Type B pancreatic cell (in vitro differentiated cells): Measurements from ENCODE around the gene BCL6B. TPM values are rescaled to one million over a fixed set of nuclear protein-coding genes. Genes with fewer than 3 reads are reported as not detected.

ENCODE experiments used
- DNase-seq: peaks from one replicate; pipeline ENCODE4 v3.0.0; 2021; ENCODE audit warnings: mixed read lengths; ENCODE audit not compliant: unreplicated experiment; ENCODE audit errors: extremely low spot score
- H3K27ac Mint-ChIP-seq: 2 replicates; pipeline ENCODE4 v1.8.0; 2021; ENCODE audit warnings: mild to moderate bottlenecking, mixed read lengths
- H3K27me3 Mint-ChIP-seq: 2 replicates; pipeline ENCODE4 v1.8.0; 2021; ENCODE audit warnings: mixed read lengths
- H3K36me3 Mint-ChIP-seq: 2 replicates; pipeline ENCODE4 v1.8.0; 2021; ENCODE audit warnings: mixed read lengths
- H3K4me1 Mint-ChIP-seq: one replicate; pipeline ENCODE4 v1.8.0; 2021; ENCODE audit warnings: mixed read lengths; ENCODE audit not compliant: unreplicated experiment
- H3K4me3 Mint-ChIP-seq: 2 replicates; pipeline ENCODE4 v1.8.0; 2021; ENCODE audit warnings: mild to moderate bottlenecking, mixed read lengths
- H3K9me3 Mint-ChIP-seq: 2 replicates; pipeline ENCODE4 v1.8.0; 2021; ENCODE audit warnings: mixed read lengths
- total RNA-seq: library from RNA; stranded (reverse); gene quantifications from 2 replicates; pipeline ENCODE4 v1.2.1, GENCODE V29; 2021; ENCODE audit warnings: low replicate concordance
- TF ChIP-seq, protein P1 (sequence below): fragments of 200-600 bp; sonication (generic); conservative IDR thresholded peaks from 2 replicates; pipeline ENCODE4 v1.5.0; 2021; ENCODE audit warnings: antibody characterized with exemption, mild to moderate bottlenecking

Gene BCL6B
- total RNA-seq, 1 donor from 2014 or later = not detected

DNA sequence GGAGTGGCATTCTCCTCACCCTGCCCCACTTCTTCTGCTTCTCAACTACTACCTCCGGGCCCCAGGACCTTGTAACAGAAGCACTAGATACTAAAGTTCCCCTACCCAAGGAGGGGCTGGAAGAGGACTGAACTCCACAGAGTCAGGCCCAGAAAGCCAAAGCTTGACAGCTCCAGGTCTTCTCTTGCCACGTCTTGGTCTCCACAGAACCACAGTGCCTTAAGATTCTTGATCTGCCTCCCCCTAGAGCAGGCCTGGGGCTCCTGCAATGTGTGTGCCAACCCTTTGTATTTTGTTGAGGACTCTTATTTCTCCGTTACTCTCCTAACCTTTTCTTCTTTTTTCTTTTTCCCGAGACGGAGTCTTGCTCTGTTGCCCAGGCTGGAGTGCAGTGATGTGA is 17.0 kb downstream of the BCL6B start:
- peaks cover 19% of the 10 kb centered on the region for H3K4me1 Mint-ChIP-seq
- peaks cover 29% of the 10 kb centered on the region for H3K27me3 Mint-ChIP-seq
- no peak for DNase-seq

DNA sequence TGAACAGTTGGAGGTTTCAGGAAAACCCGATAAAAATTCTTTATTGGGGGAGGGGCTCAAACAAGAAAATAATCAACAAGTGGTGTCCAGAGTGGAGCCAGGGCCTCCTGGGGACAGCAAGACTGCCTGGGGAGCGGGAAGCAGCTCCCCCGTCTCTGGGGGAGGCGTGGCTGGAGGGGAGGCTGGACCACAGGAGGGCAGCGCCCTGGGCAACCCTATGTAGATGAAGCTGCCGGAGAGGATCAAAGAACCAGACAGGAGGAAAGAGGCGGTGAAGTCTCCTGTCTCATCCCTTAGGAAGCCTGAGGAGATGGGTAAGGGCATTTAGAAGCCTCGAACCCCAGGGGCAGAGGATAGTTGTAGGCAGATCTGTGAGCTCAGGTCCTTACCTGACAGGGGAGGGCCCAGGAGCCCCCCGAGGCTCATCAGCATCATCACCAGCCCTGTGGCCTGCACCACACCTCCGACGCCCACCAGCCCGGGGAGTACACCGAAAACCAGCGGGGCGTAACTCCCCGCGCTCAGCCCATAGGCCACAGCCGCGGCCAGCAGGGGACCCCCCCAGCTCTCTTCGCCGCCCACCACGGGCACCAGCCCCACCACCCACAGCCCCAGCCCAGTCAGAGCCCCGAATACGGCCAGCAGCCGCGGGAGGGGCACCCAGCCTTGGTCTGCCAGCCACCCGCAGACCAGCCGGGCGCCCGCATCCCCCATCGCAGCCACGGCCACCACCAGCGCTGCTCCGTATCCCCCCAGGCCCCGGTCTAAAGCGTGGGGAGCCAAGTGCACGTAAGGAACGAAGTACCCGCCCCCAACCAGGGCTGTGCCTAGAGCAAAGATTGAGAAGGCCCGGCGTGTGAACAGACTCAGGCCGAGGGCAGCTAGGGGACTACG is 19.0 kb downstream of the BCL6B start:
- no peak for DNase-seq
- Mint-ChIP-seq H3K27me3 (peaks cover 44% of the 10 kb centered on the region), H3K36me3 (no peaks in the 10 kb centered on the region), H3K4me3 (peak overlapping the region; percentile 80), H3K27ac (peak overlapping the region; percentile 79), H3K9me3 (no peaks in the 10 kb centered on the region), H3K4me1 (peaks cover 20% of the 10 kb centered on the region)
- TF ChIP-seq, protein P1, sequence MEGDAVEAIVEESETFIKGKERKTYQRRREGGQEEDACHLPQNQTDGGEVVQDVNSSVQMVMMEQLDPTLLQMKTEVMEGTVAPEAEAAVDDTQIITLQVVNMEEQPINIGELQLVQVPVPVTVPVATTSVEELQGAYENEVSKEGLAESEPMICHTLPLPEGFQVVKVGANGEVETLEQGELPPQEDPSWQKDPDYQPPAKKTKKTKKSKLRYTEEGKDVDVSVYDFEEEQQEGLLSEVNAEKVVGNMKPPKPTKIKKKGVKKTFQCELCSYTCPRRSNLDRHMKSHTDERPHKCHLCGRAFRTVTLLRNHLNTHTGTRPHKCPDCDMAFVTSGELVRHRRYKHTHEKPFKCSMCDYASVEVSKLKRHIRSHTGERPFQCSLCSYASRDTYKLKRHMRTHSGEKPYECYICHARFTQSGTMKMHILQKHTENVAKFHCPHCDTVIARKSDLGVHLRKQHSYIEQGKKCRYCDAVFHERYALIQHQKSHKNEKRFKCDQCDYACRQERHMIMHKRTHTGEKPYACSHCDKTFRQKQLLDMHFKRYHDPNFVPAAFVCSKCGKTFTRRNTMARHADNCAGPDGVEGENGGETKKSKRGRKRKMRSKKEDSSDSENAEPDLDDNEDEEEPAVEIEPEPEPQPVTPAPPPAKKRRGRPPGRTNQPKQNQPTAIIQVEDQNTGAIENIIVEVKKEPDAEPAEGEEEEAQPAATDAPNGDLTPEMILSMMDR = no peak

More for the DNA sequence above, 17.0 kb downstream of the BCL6B start:
- peak overlapping the region; percentile 50 for H3K4me3 Mint-ChIP-seq
- no peaks in the 10 kb centered on the region for H3K36me3 Mint-ChIP-seq
- no peaks in the 10 kb centered on the region for H3K9me3 Mint-ChIP-seq
- no peak overlapping the region for H3K27ac Mint-ChIP-seq
- TF ChIP-seq, protein P1 = no peak

DNA sequence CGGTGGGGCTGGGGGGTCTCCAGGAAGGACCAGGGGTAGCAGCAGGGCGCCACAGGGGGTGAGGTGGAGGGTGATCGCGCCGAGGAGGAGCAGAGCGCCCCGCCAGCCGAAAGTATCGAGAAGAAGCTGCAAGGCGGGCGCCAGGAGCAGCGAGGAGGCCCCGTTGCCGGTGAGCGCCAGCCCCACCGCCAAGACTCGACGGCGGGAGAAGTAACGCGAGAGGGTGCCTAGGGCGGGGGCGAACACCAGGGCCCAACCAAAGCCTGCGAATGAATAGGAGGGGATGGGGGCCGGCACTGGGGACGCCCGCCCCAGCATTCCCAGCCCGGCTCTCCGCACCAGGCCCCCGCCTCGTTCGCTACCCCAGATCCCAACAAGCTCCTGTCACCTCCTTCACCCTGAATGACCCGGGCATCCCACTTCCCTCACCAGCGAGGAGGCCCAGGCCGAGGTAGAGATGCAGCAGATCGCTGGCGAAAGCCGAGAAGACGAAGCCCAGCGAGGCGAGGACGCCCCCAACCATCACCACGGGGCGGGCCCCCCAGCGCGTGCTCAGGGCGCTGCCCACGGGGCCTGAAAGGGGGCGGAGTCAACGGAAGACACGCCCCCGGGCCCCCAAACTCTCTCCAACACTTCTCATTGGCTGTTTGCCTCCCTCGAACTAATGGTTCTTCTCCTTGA is 19.8 kb downstream of the BCL6B start:
- Mint-ChIP-seq H3K36me3 (no peaks in the 10 kb centered on the region), H3K27me3 (peaks cover 48% of the 10 kb centered on the region), H3K27ac (peak overlapping the region; percentile 79), H3K9me3 (no peaks in the 10 kb centered on the region), H3K4me1 (peaks cover 23% of the 10 kb centered on the region), H3K4me3 (peak overlapping the region; percentile 80)
- no peak for DNase-seq
- TF ChIP-seq, protein P1 = no peak

DNA sequence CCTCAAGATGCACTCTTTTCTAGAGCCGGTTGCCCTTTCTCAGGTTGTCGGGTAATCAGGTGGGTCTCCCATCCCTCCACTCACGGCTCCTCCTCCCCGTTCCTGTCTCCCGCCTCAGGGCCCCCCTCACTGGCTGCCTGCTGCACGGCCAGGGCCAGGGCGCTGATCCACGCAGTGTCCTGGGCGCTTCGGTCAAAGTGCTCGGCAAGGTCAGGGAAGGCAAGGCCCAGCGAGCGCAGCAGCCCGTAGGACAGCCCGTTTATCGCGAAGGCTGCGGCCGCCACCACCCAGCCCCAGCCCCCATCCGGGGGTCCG is 20.3 kb downstream of the BCL6B start:
- Mint-ChIP-seq H3K9me3 (no peaks in the 10 kb centered on the region), H3K36me3 (no peaks in the 10 kb centered on the region), H3K4me1 (peaks cover 23% of the 10 kb centered on the region), H3K27ac (no peak overlapping the region), H3K27me3 (peaks cover 48% of the 10 kb centered on the region), H3K4me3 (peak overlapping the region; percentile 80)
- TF ChIP-seq, protein P1 = no peak
- no peak for DNase-seq

DNA sequence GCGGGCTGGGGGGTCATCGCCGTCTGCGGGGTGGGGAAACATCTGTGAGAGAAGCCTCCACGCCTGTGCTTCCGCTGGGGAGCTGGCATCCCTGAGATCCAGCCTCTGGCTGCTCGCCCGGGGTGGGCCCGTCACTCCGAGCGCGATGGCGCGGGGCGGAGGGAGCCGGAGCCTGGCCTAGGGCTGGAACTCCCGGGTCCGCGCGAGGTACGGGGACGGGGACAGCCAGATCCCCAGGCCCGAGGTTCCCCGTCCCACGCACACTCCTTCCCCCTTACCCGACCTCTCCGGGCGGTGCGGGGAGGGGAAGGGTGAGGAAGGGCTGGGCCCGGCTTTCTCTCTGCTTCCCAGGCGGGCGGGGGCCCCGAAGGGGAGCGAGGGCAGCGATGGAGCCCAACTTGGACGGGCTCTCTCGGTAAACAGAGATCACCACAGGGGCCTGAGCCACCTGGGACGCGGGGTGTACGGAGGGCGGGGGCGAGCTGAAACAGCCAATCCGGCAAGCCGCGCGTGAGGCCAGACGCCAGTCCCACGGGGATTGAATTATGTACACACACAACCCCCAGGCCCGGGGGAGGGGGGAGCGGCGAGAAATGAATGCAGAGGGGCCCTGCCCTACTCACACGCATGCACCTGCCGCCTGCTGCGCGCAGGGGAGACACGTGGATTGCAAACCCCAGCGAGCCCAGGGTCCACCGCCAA is 20.8 kb downstream of the BCL6B start, which contains the start of gene SLC16A11:
TSS of gene SLC16A11 (minus strand) at position 596 of the 702 bp plus-strand sequence. CDS start at position 17, 579 bp downstream.
- Mint-ChIP-seq H3K4me3 (peak within 1 kb of the TSS; percentile 80), H3K27me3 (peaks cover 48% of the 10 kb centered on the region), H3K9me3 (no peaks in the 10 kb centered on the region), H3K4me1 (peaks cover 19% of the 10 kb centered on the region), H3K27ac (peak within 1 kb of the TSS; percentile 97), H3K36me3 (no peaks in the 10 kb centered on the region)
- no peak for DNase-seq
- TF ChIP-seq, protein P1 = no peak
